ENCODE results near the gene IGSF6.

DNA sequence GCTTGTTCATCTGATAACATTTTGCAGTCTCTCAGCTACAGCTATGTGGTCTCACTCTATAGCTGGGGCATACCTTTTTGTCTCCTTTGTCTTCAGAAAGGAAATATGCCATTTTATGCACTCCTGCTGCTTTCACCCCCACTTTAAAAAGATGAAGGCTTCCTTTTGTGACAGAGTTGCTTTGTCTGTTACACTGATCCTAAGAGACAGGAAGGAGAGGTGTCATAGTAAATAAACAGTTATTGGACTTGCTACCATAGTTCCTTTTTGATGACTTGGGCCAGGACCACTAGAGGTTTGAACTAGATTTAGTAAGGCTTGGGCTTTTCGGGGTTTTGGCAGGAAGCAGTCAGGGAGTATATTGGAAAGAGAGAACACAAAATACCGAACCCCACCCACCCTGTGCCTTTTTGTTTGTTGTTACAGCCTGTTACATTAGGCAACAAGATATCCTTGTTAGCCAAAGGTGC is 54.8 kb downstream of the IGSF6 start:
- TF ChIP-seq POLR2AphosphoS5 (IDR thresholded peaks at IDR 0.05; ENCODE audit: low read depth, low read length), result no peak
- no peak for TF ChIP-seq POLR2A (IDR thresholded peaks at IDR 0.05; ENCODE audit: low read depth, low read length)
